Kidney (tissue), 14 donors: ENCODE results near the gene DHX29. TPM values are rescaled to one million over a fixed set of nuclear protein-coding genes. Genes with fewer than 3 reads are reported as not detected.
"Not testable (repeated sequence)": the region's sequence is repeated elsewhere in the genome, so short reads cannot be mapped to it uniquely, and the experiment has no call there.

ENCODE experiments used
- DNase-seq, 5 donors: peaks; one replicate each; pipeline ENCODE4 v3.0.0-alpha.2; 2013 to 2020
- FAIRE-seq: peaks from 2 replicates; lab custom pipeline; 2012; peaks lifted over from hg19 to GRCh38; lab: Jason Lieb, UNC
- H3K27ac ChIP-seq, 2 donors: one replicate each; pipeline ENCODE4 v1.7.0; 2013; ENCODE audit warnings: low read depth in 2 of 2, low read length in 2 of 2, inconsistent platforms in 1 of 2
- H3K27me3 ChIP-seq: one replicate; pipeline ENCODE4 v1.7.1; 2013; ENCODE audit warnings: low read length, inconsistent platforms; ENCODE audit not compliant: control insufficient read depth, insufficient read depth
- H3K36me3 ChIP-seq, 3 donors: one replicate each; pipeline versions ENCODE4 v1.7.0 to v1.7.1; 2013; ENCODE audit warnings: low read length in 3 of 3, control low read depth in 1 of 3, inconsistent platforms in 1 of 3; ENCODE audit not compliant: insufficient read depth in 3 of 3, control insufficient read depth in 2 of 3
- H3K4me1 ChIP-seq, 3 donors: one replicate each; pipeline versions ENCODE4 v1.7.0 to v1.7.1; 2013; ENCODE audit warnings: low read length in 3 of 3, inconsistent platforms in 1 of 3, low read depth in 1 of 3; ENCODE audit not compliant: control insufficient read depth in 2 of 3, insufficient read depth in 2 of 3
- H3K4me3 ChIP-seq, 3 donors: one replicate each; pipeline versions ENCODE4 v1.7.0 to v1.8.1; 2013; ENCODE audit warnings: low read length in 3 of 3, control low read depth in 1 of 3, inconsistent platforms in 1 of 3
- H3K9ac ChIP-seq, 3 donors: one replicate each; pipeline versions ENCODE4 v1.7.0 to v1.7.1; 2013; ENCODE audit warnings: low read length in 3 of 3, control low read depth in 1 of 3, inconsistent platforms in 1 of 3
- H3K9me3 ChIP-seq, 3 donors: one replicate each; pipeline versions ENCODE4 v1.7.0 to v1.7.1; 2013; ENCODE audit warnings: low read length in 3 of 3, control low read depth in 1 of 3, inconsistent platforms in 1 of 3; ENCODE audit not compliant: control insufficient read depth in 2 of 3, insufficient read depth in 1 of 3
- CTCF ChIP-seq: IDR thresholded peaks from 3 replicates; pipeline ENCODE4 v1.5.1; 2012; ENCODE audit warnings: mild to moderate bottlenecking, moderate library complexity, borderline replicate concordance; ENCODE audit not compliant: insufficient read depth; ENCODE audit errors: extremely low read depth
- intact Hi-C: fragments of 100-400 bp; cut with DNase I; formaldehyde crosslinking; loops from one replicate; pipeline ENCODE4 v1.11.1; 2022
- polyA plus RNA-seq: library from polyadenylated mRNA; stranded (reverse); fragments of 350-450 nt; fragmentation: Illumina TruSeq; extraction: RNeasy Lipid Tissue Mini Kit (QIAGEN cat#74804); gene quantifications from one replicate; pipeline ENCODE4 v1.2.3, GENCODE V29; 2014; ENCODE audit warnings: low read depth, low replicate concordance; ENCODE audit not compliant: insufficient read depth
- total RNA-seq: library from RNA; stranded (reverse); fragmentation: NEBNext Ultra II Directional; extraction: Animal tissue kit (Norgen Biotek cat#: 25700); gene quantifications from one replicate; pipeline ENCODE4 v1.2.1, GENCODE V29; 2021
- donor health status: control.
- donor health status: control.
- donor health status: control.
- donor health status: control.
- donor health status: control.
- donor health status: DM: yes; HTN: yes; CAD: no.
- donor health status: Normal renal cell carcinoma (clear cell type).

The DHX29 gene
- total and polyA plus RNA-seq, 2 donors from 2014 or later = 13.5 to 28.0 TPM

- no peaks in the 10 kb centered on the region for H3K4me1 ChIP-seq
- peaks cover 0 to 2% (median 0%) of the 10 kb centered on the region in 3 donors for H3K36me3 ChIP-seq
- no peak overlapping the region for H3K4me3 ChIP-seq
- no peaks in the 10 kb centered on the region for H3K27me3 ChIP-seq
- intact Hi-C loops = loop anchor here (10.0 kb wide), 1 partner anchor 371 kb away; no protein-coding TSS in a partner anchor
- no peak for DNase-seq
- no peak for FAIRE-seq
- H3K9me3 ChIP-seq = no peaks in the 10 kb centered on the region
- H3K27ac ChIP-seq = no peak overlapping the region
- no peak overlapping the region for H3K9ac ChIP-seq
- no peak for TF ChIP-seq CTCF
Measured at GRCh38 chr5:55324006-55324405, 16.5 kb upstream of the DHX29 start.

- intact Hi-C loops = loop anchor here (10.0 kb wide), 1 partner anchor 374 kb away; no protein-coding TSS in a partner anchor
- Histone ChIP-seq H3K9ac (no peak overlapping the region), H3K9me3 (no peaks in the 10 kb centered on the region), H3K4me1 (no peaks in the 10 kb centered on the region), H3K27ac (no peak overlapping the region), H3K27me3 (no peaks in the 10 kb centered on the region), H3K36me3 (no peaks in the 10 kb centered on the region), H3K4me3 (no peak overlapping the region)
- no peak for TF ChIP-seq CTCF
- FAIRE-seq (no peak), DNase-seq (no peak)
Measured at GRCh38 chr5:55320571-55320970, 13.1 kb upstream of the DHX29 start.

GRCh38 chr5:55319491-55319890, 12.0 kb upstream of the DHX29 start:
- DNase-seq (peak in 1 of 5 donors; percentile 30), FAIRE-seq (no peak)
- H3K27ac ChIP-seq = no peak overlapping the region
- peaks cover 0 to under 1% (median 0%) of the 10 kb centered on the region in 3 donors for H3K4me1 ChIP-seq
- no peaks in the 10 kb centered on the region for H3K36me3 ChIP-seq
- H3K9me3 ChIP-seq = no peaks in the 10 kb centered on the region
- TF ChIP-seq CTCF = no peak
- no peaks in the 10 kb centered on the region for H3K27me3 ChIP-seq
- intact Hi-C loops = no loop called here
- H3K9ac ChIP-seq = no peak overlapping the region
- no peak overlapping the region for H3K4me3 ChIP-seq

- FAIRE-seq, DNase-seq, H3K9ac ChIP-seq: not testable (repeated sequence)
Measured at GRCh38 chr5:55318237-55318636, 10.7 kb upstream of the DHX29 start.

More at GRCh38 chr5:55318237-55318636, 10.7 kb upstream of the DHX29 start:
- H3K4me3 ChIP-seq, H3K27me3 ChIP-seq, H3K9me3 ChIP-seq, intact Hi-C loops, H3K27ac ChIP-seq, H3K36me3 ChIP-seq, H3K4me1 ChIP-seq: not testable (repeated sequence)
